Activated CD4-positive, alpha-beta T cell treated with anti-CD3 and anti-CD28 coated beads, Interleukin-2, amount 10 ng/mL, durations not matched to agents 7 days and 5 days (primary cell): ENCODE measurements around the gene THPO. TPM values are rescaled to one million over a fixed set of nuclear protein-coding genes. Genes with fewer than 3 reads are reported as not detected.
A peak's percentile ranks its signal among the peaks of the same experiment; 100 is the strongest.

ENCODE experiments used
- CTCF ChIA-PET: fragments of 350-600 bp; sonication (Branson Sonifier 250); formaldehyde crosslinking; loops from one replicate; lab custom pipeline; 2021; ENCODE audit warnings: antibody characterized with exemption; lab: Charles Lee
- POLR2A ChIA-PET: fragments of 350-600 bp; sonication (Branson Sonifier 250); formaldehyde crosslinking; loops from one replicate; lab custom pipeline; 2021; ENCODE audit warnings: antibody characterized with exemption; lab: Charles Lee
- DNase-seq: peaks from one replicate; pipeline ENCODE4 v3.0.0-alpha.2; 2020
- H3K27ac Mint-ChIP-seq: one replicate; pipeline ENCODE4 v1.8.0; 2021; ENCODE audit warnings: mild to moderate bottlenecking, moderate library complexity, mixed read lengths
- H3K27me3 Mint-ChIP-seq: one replicate; pipeline ENCODE4 v1.8.0; 2021; ENCODE audit warnings: mixed read lengths
- H3K36me3 Mint-ChIP-seq: one replicate; pipeline ENCODE4 v1.8.0; 2021; ENCODE audit warnings: low read depth, mixed read lengths
- H3K4me1 Mint-ChIP-seq: one replicate; pipeline ENCODE4 v1.8.0; 2021; ENCODE audit warnings: mixed read lengths
- H3K4me3 Mint-ChIP-seq: one replicate; pipeline ENCODE4 v1.8.0; 2021; ENCODE audit warnings: mild to moderate bottlenecking, moderate library complexity, mixed read lengths
- H3K9me3 Mint-ChIP-seq: one replicate; pipeline ENCODE4 v1.8.0; 2021; ENCODE audit warnings: mixed read lengths
- total RNA-seq, 2 experiments: library from RNA; stranded (reverse); gene quantifications; one replicate each; pipeline ENCODE4 v1.2.3, GENCODE V29; 2021

The THPO gene
- total RNA-seq, 2 experiments from 2014 or later = not detected

GRCh38 chr3:184382326-184383032, 4.5 kb upstream of the THPO start:
- H3K4me1 Mint-ChIP-seq = peaks cover 8% of the 10 kb centered on the region
- peaks cover 47% of the 10 kb centered on the region for H3K27me3 Mint-ChIP-seq
- CTCF ChIA-PET = interaction anchor here (0.6 to 3.9 kb wide), 3 partner anchors 11 to 191 kb away, joined by 4 to 12 read pairs (median 7); no protein-coding TSS in a partner anchor
- no peaks in the 10 kb centered on the region for H3K9me3 Mint-ChIP-seq
- no peak for DNase-seq
- POLR2A ChIA-PET = no interaction called here
- H3K36me3 Mint-ChIP-seq = peaks cover 2% of the 10 kb centered on the region
- H3K4me3 Mint-ChIP-seq = no peak overlapping the region
- H3K27ac Mint-ChIP-seq = no peak overlapping the region

DNA sequence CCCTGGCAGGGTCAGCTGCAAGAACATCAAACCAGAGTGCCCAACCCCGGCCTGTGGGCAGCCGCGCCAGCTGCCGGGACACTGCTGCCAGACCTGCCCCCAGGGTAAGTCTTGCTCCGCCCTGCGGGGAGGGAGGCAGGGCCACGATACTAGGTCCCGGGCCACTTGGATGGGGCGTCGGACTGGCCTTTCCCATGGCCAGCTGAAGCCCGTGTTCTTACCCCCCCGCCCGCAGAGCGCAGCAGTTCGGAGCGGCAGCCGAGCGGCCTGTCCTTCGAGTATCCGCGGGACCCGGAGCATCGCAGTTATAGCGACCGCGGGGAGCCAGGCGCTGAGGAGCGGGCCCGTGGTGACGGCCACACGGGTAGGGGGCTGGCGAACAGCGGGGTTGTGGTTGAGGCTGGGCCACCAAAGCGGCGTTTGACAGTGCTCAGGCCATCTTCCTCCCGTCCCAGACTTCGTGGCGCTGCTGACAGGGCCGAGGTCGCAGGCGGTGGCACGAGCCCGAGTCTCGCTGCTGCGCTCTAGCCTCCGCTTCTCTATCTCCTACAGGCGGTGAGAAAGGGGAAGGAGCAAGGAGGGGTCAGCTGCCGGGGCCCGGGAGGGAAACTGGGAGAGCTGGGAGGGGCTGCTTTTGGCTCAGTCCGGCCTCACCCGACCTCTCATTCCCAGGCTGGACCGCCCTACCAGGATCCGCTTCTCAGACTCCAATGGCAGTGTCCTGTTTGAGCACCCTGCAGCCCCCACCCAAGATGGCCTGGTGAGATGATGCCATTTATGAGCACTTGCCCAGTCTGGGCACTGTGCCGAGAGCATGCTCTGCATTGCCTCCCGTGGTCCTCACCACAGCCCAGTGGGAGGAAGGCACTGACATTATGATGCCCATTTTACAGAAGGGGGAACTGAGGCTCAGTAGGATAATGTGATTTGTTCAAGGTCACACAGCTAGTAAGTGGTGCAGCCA, 3.5 kb upstream of the THPO start:
- peaks cover 2% of the 10 kb centered on the region for H3K36me3 Mint-ChIP-seq
- DNase-seq = no peak
- H3K4me3 Mint-ChIP-seq = no peak overlapping the region
- no peaks in the 10 kb centered on the region for H3K9me3 Mint-ChIP-seq
- peaks cover 8% of the 10 kb centered on the region for H3K4me1 Mint-ChIP-seq
- POLR2A ChIA-PET = no interaction called here
- H3K27ac Mint-ChIP-seq = no peak overlapping the region
- H3K27me3 Mint-ChIP-seq = peaks cover 53% of the 10 kb centered on the region
- CTCF ChIA-PET = interaction anchor here (0.6 to 3.9 kb wide), 3 partner anchors 10 to 192 kb away, joined by 4 to 12 read pairs (median 7); no protein-coding TSS in a partner anchor

- Mint-ChIP-seq H3K27ac (no peak overlapping the region), H3K27me3 (peaks cover 52% of the 10 kb centered on the region), H3K9me3 (no peaks in the 10 kb centered on the region), H3K4me1 (peaks cover 8% of the 10 kb centered on the region), H3K36me3 (peaks cover 2% of the 10 kb centered on the region), H3K4me3 (peak overlapping the region; percentile 22)
- POLR2A ChIA-PET = no interaction called here
- CTCF ChIA-PET = interaction anchor here (1.4 to 3.9 kb wide), 2 partner anchors 9 to 147 kb away, joined by 4 to 12 read pairs; no protein-coding TSS in a partner anchor
- DNase-seq = no peak
These were observed 2.7 kb upstream of the THPO start for GRCh38 chr3:184380627-184381260.

GRCh38 chr3:184380185-184380626, 2.2 kb upstream of the THPO start:
- H3K27me3 Mint-ChIP-seq = peaks cover 54% of the 10 kb centered on the region
- DNase-seq = no peak
- H3K27ac Mint-ChIP-seq = no peak overlapping the region
- no peak overlapping the region for H3K4me3 Mint-ChIP-seq
- no peaks in the 10 kb centered on the region for H3K9me3 Mint-ChIP-seq
- H3K36me3 Mint-ChIP-seq = peaks cover 2% of the 10 kb centered on the region
- ChIA-PET CTCF (interaction anchor here (3.9 kb wide), 1 partner anchor 9 kb away, joined by 12 read pairs; no protein-coding TSS in a partner anchor), POLR2A (no interaction called here)
- peaks cover 8% of the 10 kb centered on the region for H3K4me1 Mint-ChIP-seq

DNA sequence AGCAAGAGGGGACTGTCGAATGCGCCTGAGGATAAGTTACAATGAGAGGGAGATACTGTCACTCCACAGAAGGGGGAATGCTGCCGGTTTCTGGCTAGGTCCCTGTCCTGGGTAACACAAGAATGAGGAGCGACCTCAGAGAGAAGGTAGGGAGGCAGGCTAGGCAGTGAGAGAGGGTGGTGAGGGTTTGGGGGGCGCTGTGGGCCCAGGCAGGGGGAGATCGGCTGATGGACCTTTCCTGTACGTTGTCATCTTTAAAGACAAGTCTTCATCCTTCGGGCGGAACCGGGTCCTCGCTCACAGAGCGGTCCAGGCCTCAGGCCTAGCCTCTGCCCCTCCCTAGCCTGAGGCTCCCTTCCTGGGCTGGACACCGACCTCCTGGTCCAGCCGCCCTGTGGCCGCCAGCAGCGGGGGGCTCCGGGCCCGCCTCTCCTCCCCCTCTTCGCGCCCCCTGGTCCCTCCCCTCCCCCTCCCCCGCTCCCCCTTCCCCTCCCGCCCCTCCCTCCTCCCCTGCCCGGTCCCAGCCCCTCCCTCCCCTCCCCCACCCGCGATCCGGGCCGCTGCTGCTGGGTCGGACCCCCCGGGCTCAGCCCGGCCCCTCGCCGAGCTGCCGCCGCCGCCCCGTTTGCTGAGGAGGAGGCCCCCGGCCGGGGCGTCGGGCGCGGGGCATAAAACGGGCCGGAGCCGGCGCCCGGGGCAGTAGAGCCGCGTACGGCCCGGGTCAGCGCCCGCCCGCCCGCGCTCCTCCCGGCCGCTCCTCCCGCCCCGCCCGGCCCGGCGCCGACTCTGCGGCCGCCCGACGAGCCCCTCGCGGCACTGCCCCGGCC, 1.6 kb upstream of the THPO start, which contains the start of gene CHRD:
CHRD (plus strand) TSS at position 697 of the 827 bp plus-strand sequence. CDS start 265 bp downstream, outside the sequence.
- peaks cover 2% of the 10 kb centered on the region for H3K36me3 Mint-ChIP-seq
- H3K27ac Mint-ChIP-seq = no peak within 1 kb of the TSS
- ChIA-PET CTCF (interaction anchor here (1.1 to 3.9 kb wide), 2 partner anchors 8 to 162 kb away, joined by 3 to 12 read pairs; no protein-coding TSS in a partner anchor), POLR2A (no interaction called here)
- H3K4me3 Mint-ChIP-seq = peak within 1 kb of the TSS; percentile 33
- no peak for DNase-seq
- H3K4me1 Mint-ChIP-seq = peaks cover 8% of the 10 kb centered on the region
- H3K9me3 Mint-ChIP-seq = no peaks in the 10 kb centered on the region
- peaks cover 58% of the 10 kb centered on the region for H3K27me3 Mint-ChIP-seq

- ChIA-PET POLR2A (no interaction called here), CTCF (interaction anchor here (0.6 to 1.1 kb wide), 2 partner anchors 91 to 163 kb away, joined by 3 to 4 read pairs; no protein-coding TSS in a partner anchor)
- DNase-seq = no peak
- Mint-ChIP-seq H3K27me3 (peaks cover 61% of the 10 kb centered on the region), H3K36me3 (peaks cover 2% of the 10 kb centered on the region), H3K9me3 (no peaks in the 10 kb centered on the region), H3K4me3 (peak overlapping the region; percentile 33), H3K4me1 (peaks cover 8% of the 10 kb centered on the region), H3K27ac (no peak overlapping the region)
These were observed 797 bp upstream of the THPO start for GRCh38 chr3:184378651-184379357.

DNA sequence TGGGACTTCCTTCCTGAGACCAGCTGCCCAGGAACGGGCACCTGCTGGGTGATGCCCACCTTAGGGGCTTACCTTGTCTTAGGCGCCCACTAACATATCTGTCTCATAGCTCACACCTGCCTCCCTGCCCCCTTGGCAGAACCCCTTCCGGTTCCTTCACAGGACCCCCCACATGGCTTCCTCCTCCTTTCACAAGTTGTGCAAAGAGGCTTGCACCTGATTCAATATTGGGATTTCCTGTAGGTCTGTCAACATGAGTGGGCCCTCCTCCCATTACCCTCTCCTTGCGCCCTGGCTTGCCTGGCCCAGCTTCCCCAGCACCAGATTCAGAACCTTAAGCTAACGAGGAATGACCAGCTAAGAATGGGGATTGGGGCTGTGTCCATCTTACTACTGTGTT, 633 bp downstream of the THPO start:
- Mint-ChIP-seq H3K9me3 (no peaks in the 10 kb centered on the region), H3K27me3 (peaks cover 55% of the 10 kb centered on the region), H3K4me1 (peaks cover 8% of the 10 kb centered on the region), H3K36me3 (peaks cover 2% of the 10 kb centered on the region), H3K4me3 (no peak overlapping the region), H3K27ac (no peak overlapping the region)
- no peak for DNase-seq
- ChIA-PET CTCF (interaction anchor here (1.0 to 1.4 kb wide), 2 partner anchors 137 to 184 kb away, joined by 3 read pairs; partner anchors contain the start of gene EPHB3), POLR2A (no interaction called here)

DNA sequence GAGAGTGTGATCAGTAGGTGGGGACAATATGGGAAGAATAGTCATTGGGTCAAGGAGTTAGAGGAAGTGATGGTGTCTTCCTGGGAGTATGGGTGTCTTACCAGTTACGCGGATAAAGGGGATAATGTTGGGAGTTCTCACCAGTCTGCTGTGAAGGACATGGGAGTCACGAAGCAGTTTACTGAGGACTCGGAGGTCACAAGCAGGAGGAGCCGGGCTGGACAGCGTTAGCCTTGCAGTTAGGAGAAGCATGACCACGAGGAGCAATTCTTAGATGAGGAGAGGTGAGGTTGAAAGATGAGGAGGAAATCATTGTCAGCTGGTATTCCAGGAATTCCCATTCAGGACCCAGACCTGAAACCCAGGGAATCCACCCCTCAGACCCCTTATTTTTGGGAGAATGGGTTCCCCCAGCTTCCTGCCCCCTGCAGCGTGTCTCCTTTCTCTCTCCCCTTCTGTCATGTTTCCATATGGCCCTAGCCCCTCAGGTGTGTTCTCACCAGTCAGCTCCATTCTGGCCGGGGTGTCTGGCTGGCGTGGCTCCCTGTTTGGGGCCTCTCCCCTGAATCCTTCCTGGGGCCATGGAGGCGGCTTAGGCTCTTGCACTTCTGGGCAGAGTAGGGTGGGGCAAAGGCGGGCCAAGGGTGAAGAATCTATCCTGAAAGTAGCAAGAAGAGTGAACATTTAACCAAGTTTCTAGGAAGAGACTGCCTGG, 2.1 kb downstream of the THPO start:
- Mint-ChIP-seq H3K4me3 (no peak overlapping the region), H3K4me1 (peaks cover 11% of the 10 kb centered on the region), H3K27me3 (peaks cover 42% of the 10 kb centered on the region), H3K27ac (no peak overlapping the region), H3K9me3 (no peaks in the 10 kb centered on the region), H3K36me3 (peaks cover 2% of the 10 kb centered on the region)
- DNase-seq = no peak
- ChIA-PET CTCF (interaction anchor here (0.6 to 1.2 kb wide), 3 partner anchors 17 to 1393 kb away, joined by 3 to 4 read pairs (median 3); no protein-coding TSS in a partner anchor), POLR2A (no interaction called here)

- Mint-ChIP-seq H3K4me1 (peaks cover 5% of the 10 kb centered on the region), H3K36me3 (peaks cover 4% of the 10 kb centered on the region), H3K27ac (no peak overlapping the region), H3K27me3 (peaks cover 28% of the 10 kb centered on the region), H3K4me3 (no peak overlapping the region), H3K9me3 (no peaks in the 10 kb centered on the region)
- CTCF ChIA-PET = interaction anchor here (1.3 to 2.5 kb wide), 4 partner anchors 11 to 172 kb away, joined by 3 to 13 read pairs (median 6); no protein-coding TSS in a partner anchor
- POLR2A ChIA-PET = no interaction called here
- no peak for DNase-seq
These were observed 4.6 kb downstream of the THPO start for GRCh38 chr3:184373422-184373821.

DNA sequence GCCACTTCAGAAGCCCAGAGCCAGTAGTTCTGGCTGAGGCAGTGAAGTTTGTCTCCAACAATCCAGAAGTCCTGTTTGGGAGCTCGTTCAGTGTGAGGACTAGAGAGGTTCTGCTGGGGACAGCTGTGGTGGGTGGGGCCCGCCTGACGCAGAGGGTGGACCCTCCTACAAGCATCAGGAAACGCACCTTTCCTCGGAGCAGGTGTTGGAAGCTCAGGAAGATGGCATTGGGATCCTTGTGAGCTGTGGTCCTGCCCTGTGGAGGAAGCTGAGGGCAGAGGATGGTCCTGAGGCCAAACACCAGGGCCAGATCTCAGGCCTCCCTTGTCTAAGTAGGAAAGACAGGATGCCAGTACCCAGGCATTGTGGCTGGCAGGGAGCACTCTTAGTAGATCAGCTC, 5.1 kb downstream of the THPO start:
- POLR2A ChIA-PET = no interaction called here
- CTCF ChIA-PET = interaction anchor here (1.3 to 2.5 kb wide), 6 partner anchors 9 to 172 kb away, joined by 3 to 21 read pairs (median 8); no protein-coding TSS in a partner anchor
- Mint-ChIP-seq H3K27ac (no peak overlapping the region), H3K4me3 (no peak overlapping the region), H3K4me1 (peaks cover 5% of the 10 kb centered on the region), H3K27me3 (peaks cover 23% of the 10 kb centered on the region), H3K9me3 (no peaks in the 10 kb centered on the region), H3K36me3 (peaks cover 8% of the 10 kb centered on the region)
- no peak for DNase-seq
